HG02610 (cell line): ENCODE measurements around the gene DUS1L.

Source experiments
- ATAC-seq: cut with Tn5 transposase; IDR thresholded peaks from one replicate; pipeline ENCODE4 v1.9.1; 2021; ENCODE audit warnings: mild to moderate bottlenecking, moderate library complexity; ENCODE audit not compliant: unreplicated experiment

Gene DUS1L

GRCh38 chr17:82065638-82066303 is at the start of gene DUS1L:
DUS1L (minus strand) TSS chr17:82065804; CDS start chr17:82065059, 745 bp downstream.
- ATAC-seq = peak; percentile 52

- ATAC-seq = no peak
Observed at GRCh38 chr17:82114872-82115271, 49.3 kb upstream of the DUS1L start.

GRCh38 chr17:82114447-82114846 is 48.8 kb upstream of the DUS1L start:
- ATAC-seq = no peak

GRCh38 chr17:82113941-82114340 is 48.3 kb upstream of the DUS1L start:
- no peak for ATAC-seq

GRCh38 chr17:82113422-82113821 is 47.8 kb upstream of the DUS1L start:
- no peak for ATAC-seq

GRCh38 chr17:82112914-82113311 is 47.3 kb upstream of the DUS1L start:
- ATAC-seq = no peak

- no peak for ATAC-seq
Observed at GRCh38 chr17:82112181-82112913, 46.7 kb upstream of the DUS1L start.

- ATAC-seq = no peak
Observed at GRCh38 chr17:82110298-82110697, 44.7 kb upstream of the DUS1L start.

- no peak for ATAC-seq
Observed at GRCh38 chr17:82108961-82109475, 43.4 kb upstream of the DUS1L start.

GRCh38 chr17:82108496-82108945 is 42.9 kb upstream of the DUS1L start:
- ATAC-seq = no peak

GRCh38 chr17:82108038-82108437 is 42.4 kb upstream of the DUS1L start:
- ATAC-seq = no peak

- no peak for ATAC-seq
Observed at GRCh38 chr17:82107341-82107860, 41.8 kb upstream of the DUS1L start.

GRCh38 chr17:82106688-82107305 is 41.2 kb upstream of the DUS1L start:
- ATAC-seq = no peak

GRCh38 chr17:82105882-82106687 is 40.5 kb upstream of the DUS1L start:
- peak; percentile 83 for ATAC-seq

- no peak for ATAC-seq
Observed at GRCh38 chr17:82105417-82105881, 39.8 kb upstream of the DUS1L start.

GRCh38 chr17:82104797-82105416 is 39.3 kb upstream of the DUS1L start:
- ATAC-seq = no peak

GRCh38 chr17:82103553-82104451 is 38.2 kb upstream of the DUS1L start:
- ATAC-seq = no peak

- no peak for ATAC-seq
Observed at GRCh38 chr17:82101767-82102679, 36.4 kb upstream of the DUS1L start.
